ENCODE data around the gene RGL1. TPM values are rescaled to one million over a fixed set of nuclear protein-coding genes. Genes with fewer than 3 reads are reported as not detected.

The RGL1 gene
- total RNA-seq, 1 donor from 2014 or later: 34.0 TPM

DNA sequence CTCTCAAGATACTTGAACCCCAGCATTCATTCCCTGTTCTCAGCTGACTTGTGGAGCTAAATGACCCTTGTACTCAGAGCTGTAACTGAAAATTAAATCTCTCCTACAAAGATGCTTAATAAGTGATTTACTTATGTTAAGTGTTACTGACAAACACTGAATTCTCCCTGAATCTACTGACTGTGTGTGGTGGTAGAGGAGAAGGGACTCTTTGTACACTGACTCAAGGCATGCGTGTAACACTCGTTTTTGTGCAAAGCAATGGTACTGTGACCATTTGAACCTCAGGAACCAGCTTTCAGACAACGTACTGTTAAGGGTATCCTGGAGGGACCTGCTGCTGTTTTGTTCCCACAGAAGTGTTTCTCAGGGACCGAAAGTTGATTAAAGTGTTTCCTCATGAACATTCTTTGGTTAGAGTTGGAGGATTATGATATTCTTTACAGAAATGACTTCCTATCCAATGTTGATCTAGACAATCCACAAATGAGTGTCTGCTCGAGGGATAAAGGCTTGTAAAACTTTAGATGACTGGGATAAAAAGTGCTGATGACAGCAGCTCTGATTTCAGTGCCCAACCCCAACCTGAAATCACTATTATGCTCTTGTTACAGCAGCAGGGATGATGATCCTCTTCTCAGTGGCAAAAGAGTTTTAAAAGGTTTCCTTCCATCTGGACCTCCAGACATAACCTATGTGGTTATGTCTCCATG is 12.8 kb downstream of the RGL1 start:
- H3K27ac Mint-ChIP-seq: peak overlapping the region; percentile 55

DNA sequence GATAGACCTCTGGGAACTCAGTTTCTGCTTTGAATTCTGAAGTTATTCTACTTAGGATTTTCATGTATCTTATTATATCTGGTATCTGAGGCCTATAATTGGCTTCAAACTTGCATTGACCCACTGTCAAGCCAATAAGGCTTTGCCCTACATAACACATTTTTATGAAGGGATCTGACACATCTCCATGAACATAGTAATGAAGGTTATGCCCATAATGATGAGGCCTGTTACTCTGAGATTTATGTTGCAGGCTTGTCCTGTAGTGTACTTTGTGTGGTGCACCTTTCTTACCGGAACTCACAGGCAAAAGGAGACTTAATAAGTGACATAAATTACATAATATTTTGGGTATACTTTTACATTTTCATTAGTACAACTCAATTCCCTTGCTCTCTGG is 14.1 kb downstream of the RGL1 start:
- Mint-ChIP-seq H3K27ac (no peak overlapping the region), H3K36me3 (no peaks in the 10 kb centered on the region), H3K4me1 (peaks cover 46% of the 10 kb centered on the region), H3K4me3 (no peak overlapping the region), H3K9me3 (no peaks in the 10 kb centered on the region), H3K27me3 (ENCODE audit: low read depth) (no peaks in the 10 kb centered on the region)
- no peak for DNase-seq (ENCODE audit: low spot score in 2 of 2, unreplicated experiment in 2 of 2)
- TF ChIP-seq, protein P1, sequence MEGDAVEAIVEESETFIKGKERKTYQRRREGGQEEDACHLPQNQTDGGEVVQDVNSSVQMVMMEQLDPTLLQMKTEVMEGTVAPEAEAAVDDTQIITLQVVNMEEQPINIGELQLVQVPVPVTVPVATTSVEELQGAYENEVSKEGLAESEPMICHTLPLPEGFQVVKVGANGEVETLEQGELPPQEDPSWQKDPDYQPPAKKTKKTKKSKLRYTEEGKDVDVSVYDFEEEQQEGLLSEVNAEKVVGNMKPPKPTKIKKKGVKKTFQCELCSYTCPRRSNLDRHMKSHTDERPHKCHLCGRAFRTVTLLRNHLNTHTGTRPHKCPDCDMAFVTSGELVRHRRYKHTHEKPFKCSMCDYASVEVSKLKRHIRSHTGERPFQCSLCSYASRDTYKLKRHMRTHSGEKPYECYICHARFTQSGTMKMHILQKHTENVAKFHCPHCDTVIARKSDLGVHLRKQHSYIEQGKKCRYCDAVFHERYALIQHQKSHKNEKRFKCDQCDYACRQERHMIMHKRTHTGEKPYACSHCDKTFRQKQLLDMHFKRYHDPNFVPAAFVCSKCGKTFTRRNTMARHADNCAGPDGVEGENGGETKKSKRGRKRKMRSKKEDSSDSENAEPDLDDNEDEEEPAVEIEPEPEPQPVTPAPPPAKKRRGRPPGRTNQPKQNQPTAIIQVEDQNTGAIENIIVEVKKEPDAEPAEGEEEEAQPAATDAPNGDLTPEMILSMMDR (IDR thresholded peaks at IDR 0.05; ENCODE audit: unreplicated experiment): no peak

More for the DNA sequence above, 12.8 kb downstream of the RGL1 start:
- Mint-ChIP-seq H3K4me1 (peaks cover 54% of the 10 kb centered on the region), H3K27me3 (ENCODE audit: low read depth) (no peaks in the 10 kb centered on the region), H3K36me3 (no peaks in the 10 kb centered on the region), H3K9me3 (no peaks in the 10 kb centered on the region), H3K4me3 (peak overlapping the region; percentile 0)
- no peak for DNase-seq (ENCODE audit: low spot score in 2 of 2, unreplicated experiment in 2 of 2)
- TF ChIP-seq, protein P1 (IDR thresholded peaks at IDR 0.05; ENCODE audit: unreplicated experiment): no peak

DNA sequence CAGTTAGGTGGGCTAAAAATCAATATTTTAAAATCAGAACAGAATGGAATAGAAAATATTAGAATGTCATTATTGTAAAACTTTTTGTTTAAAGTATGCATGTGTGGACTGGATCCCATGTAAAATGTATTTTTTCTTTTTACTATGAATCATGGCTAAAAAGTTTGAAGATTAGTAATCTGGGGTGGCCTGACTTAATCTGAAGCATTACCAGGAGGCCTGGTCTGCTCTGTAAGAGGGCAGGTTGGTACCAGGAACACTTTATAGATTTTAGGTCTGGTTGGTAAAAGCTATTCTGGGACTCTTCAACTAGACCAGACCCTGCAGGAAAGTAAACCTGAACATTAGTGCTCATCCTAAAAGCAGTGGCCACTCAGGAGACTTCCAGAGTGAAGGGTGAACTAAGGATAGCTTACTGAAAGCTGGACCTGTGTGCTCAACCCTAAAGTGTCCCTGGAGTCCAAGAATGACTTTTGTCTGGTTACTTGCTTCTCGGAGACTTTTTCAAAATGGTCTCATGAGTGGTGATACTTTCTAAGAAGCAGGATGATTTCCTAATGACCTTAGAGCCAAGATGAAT is 16.5 kb downstream of the RGL1 start:
- DNase-seq (ENCODE audit: low spot score in 2 of 2, unreplicated experiment in 2 of 2): no peak
- Mint-ChIP-seq H3K36me3 (peaks cover 3% of the 10 kb centered on the region), H3K4me3 (no peak overlapping the region), H3K4me1 (peaks cover 51% of the 10 kb centered on the region), H3K27ac (peak overlapping the region; percentile 66), H3K9me3 (no peaks in the 10 kb centered on the region), H3K27me3 (ENCODE audit: low read depth) (no peaks in the 10 kb centered on the region)
- TF ChIP-seq, protein P1 (IDR thresholded peaks at IDR 0.05; ENCODE audit: unreplicated experiment): no peak

DNA sequence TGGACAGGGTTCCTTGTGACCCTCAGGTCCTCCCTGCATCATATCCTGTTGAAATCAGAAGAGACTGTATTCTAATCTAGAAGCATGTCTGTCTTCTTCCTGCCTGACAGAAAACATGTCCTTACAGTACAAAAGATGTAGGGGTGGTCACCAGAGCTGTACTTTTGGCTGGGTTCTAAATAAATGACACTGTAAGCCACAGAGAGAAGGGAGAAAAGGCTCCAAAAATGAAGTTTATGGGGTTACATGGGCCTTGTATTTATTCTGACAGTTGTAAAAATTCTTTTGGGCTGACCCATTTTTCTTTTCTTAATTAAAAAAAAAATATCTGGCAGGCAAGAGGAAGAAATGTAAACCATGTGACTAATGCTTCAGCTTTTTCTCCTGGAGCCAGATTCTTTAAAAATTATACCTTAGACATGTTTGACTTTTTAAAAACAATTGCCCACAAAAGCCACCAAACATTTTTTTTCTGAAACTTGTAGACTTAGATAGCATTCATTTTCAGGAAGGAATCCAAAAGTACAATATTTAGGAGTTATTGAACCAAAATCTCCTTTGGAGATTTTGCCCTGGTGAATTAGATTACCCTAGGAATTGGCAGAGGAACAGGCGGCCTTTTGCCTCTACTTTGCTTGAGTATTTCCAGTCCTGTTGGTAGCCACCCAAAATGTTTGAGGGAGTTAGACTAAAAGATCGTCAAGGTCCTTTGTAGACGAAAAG is 17.1 kb downstream of the RGL1 start:
- TF ChIP-seq, protein P1 (IDR thresholded peaks at IDR 0.05; ENCODE audit: unreplicated experiment): no peak
- no peaks in the 10 kb centered on the region for H3K27me3 Mint-ChIP-seq (ENCODE audit: low read depth)
- no peak overlapping the region for H3K4me3 Mint-ChIP-seq
- no peak for DNase-seq (ENCODE audit: low spot score in 2 of 2, unreplicated experiment in 2 of 2)
- H3K36me3 Mint-ChIP-seq: peaks cover 3% of the 10 kb centered on the region
- H3K27ac Mint-ChIP-seq: peak overlapping the region; percentile 74
- H3K9me3 Mint-ChIP-seq: no peaks in the 10 kb centered on the region
- peaks cover 46% of the 10 kb centered on the region for H3K4me1 Mint-ChIP-seq

DNA sequence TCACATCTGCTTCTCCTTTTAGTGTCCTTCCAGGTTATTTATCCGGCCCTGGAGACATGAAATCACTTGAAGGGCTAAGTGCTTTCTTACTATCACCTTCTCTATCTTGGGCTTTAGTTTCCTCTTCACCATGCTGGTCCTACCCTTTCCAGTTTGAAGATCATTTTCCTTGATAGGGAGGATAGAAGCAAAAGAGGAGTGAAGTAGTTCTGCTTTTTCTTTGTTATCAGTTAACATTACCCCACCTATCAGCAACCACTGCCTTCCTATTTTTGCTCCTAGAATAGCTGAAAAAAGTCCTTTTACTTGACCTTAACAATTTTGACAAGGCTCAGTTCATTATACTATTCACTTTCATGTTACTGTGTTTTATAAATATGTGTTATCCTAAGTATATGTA is 19.4 kb downstream of the RGL1 start:
- H3K4me3 Mint-ChIP-seq: no peak overlapping the region
- H3K27ac Mint-ChIP-seq: no peak overlapping the region
- no peak for DNase-seq (ENCODE audit: low spot score in 2 of 2, unreplicated experiment in 2 of 2)
- H3K4me1 Mint-ChIP-seq: peaks cover 43% of the 10 kb centered on the region
- no peaks in the 10 kb centered on the region for H3K27me3 Mint-ChIP-seq (ENCODE audit: low read depth)
- peaks cover 8% of the 10 kb centered on the region for H3K36me3 Mint-ChIP-seq
- no peaks in the 10 kb centered on the region for H3K9me3 Mint-ChIP-seq
- TF ChIP-seq, protein P1 (IDR thresholded peaks at IDR 0.05; ENCODE audit: unreplicated experiment): no peak
